Neural cell (in vitro differentiated cells): ENCODE data around the gene ADSS1. TPM values are rescaled to one million over a fixed set of nuclear protein-coding genes. Genes with fewer than 3 reads are reported as not detected.

Source experiments
- H2AFZ ChIP-seq: fragments of 200-600, 300-800 bp; sonication (generic), shearing (Covaris generic); 2 replicates; pipeline ENCODE4 v1.6.0; 2014; ENCODE audit warnings: low read depth, mild to moderate bottlenecking, antibody characterized with exemption, low read length, moderate library complexity
- H3F3A ChIP-seq: fragments of 200-600 bp; shearing (Covaris generic); 2 replicates; pipeline ENCODE4 v1.6.1; 2016; ENCODE audit warnings: mild to moderate bottlenecking, moderate library complexity, mixed read lengths, antibody characterized with exemption, low read length; ENCODE audit not compliant: insufficient read depth, poor library complexity, severe bottlenecking
- H3K27ac ChIP-seq: fragments of 200-600, 300-800 bp; sonication (generic), shearing (Covaris generic); 2 replicates; pipeline ENCODE4 v1.5.1; 2014; ENCODE audit warnings: mild to moderate bottlenecking, low read length, moderate library complexity
- H3K27me3 ChIP-seq: fragments of 300-800, 200-600 bp; sonication (generic), shearing (Covaris generic); 2 replicates; pipeline ENCODE4 v1.6.0; 2014; ENCODE audit warnings: mild to moderate bottlenecking, low read depth, low read length, moderate library complexity; ENCODE audit not compliant: insufficient read depth
- H3K36me3 ChIP-seq: fragments of 300-800, 200-600 bp; sonication (generic), shearing (Covaris generic); 2 replicates; pipeline ENCODE4 v1.5.1; 2014; ENCODE audit warnings: mild to moderate bottlenecking, antibody characterized with exemption, low read length, moderate library complexity; ENCODE audit not compliant: insufficient read depth
- H3K4me2 ChIP-seq: fragments of 300-800, 200-600 bp; sonication (generic), shearing (Covaris generic); 2 replicates; pipeline ENCODE4 v1.6.0; 2014; ENCODE audit warnings: mild to moderate bottlenecking, low read length
- H3K4me3 ChIP-seq: fragments of 300-800, 200-600 bp; sonication (generic), shearing (Covaris generic); 2 replicates; pipeline ENCODE4 v1.5.1; 2014; ENCODE audit warnings: mild to moderate bottlenecking, low read length, moderate library complexity
- H3K79me2 ChIP-seq: fragments of 200-600 bp; shearing (Covaris generic); replicated peaks from 2 replicates; pipeline ENCODE4 v1.6.0; 2014; ENCODE audit warnings: mild to moderate bottlenecking, low read length, moderate library complexity; ENCODE audit not compliant: insufficient read depth
- H3K9ac ChIP-seq: fragments of 300-800, 200-600 bp; sonication (generic), shearing (Covaris generic); 2 replicates; pipeline ENCODE4 v1.6.1; 2016; ENCODE audit warnings: mild to moderate bottlenecking, low read length, mixed read lengths
- H3K9me2 ChIP-seq: fragments of 200-600 bp; shearing (Covaris generic); 2 replicates; pipeline ENCODE4 v1.6.1; 2016; ENCODE audit warnings: mild to moderate bottlenecking, low read length, mixed read lengths; ENCODE audit not compliant: insufficient read depth
- H3K9me3 ChIP-seq: fragments of 200-600, 300-800 bp; sonication (generic), shearing (Covaris generic); 2 replicates; pipeline ENCODE4 v1.6.1; 2016; ENCODE audit warnings: mild to moderate bottlenecking, mixed run types, low read length, moderate library complexity, mixed read lengths
- H4K20me1 ChIP-seq: fragments of 200-600 bp; shearing (Covaris generic); 2 replicates; pipeline ENCODE4 v1.6.1; 2016; ENCODE audit warnings: mild to moderate bottlenecking, mixed run types; ENCODE audit not compliant: insufficient read depth
- EP300 ChIP-seq: fragments of 450-650 bp; conservative IDR thresholded peaks from 2 replicates; pipeline ENCODE4 v1.6.1; 2014; ENCODE audit warnings: antibody characterized with exemption, mild to moderate bottlenecking, moderate library complexity; ENCODE audit not compliant: poor library complexity, severe bottlenecking
- EZH2 ChIP-seq: fragments of 200-600, 300-800 bp; shearing (Covaris generic), sonication (generic); IDR thresholded peaks from 2 replicates; pipeline ENCODE4 v1.6.1; 2014; ENCODE audit warnings: antibody characterized with exemption, low read length, borderline replicate concordance, mild to moderate bottlenecking; ENCODE audit not compliant: insufficient read depth, poor library complexity, severe bottlenecking
- MXI1 ChIP-seq: fragments of 450-650 bp; conservative IDR thresholded peaks from 2 replicates; pipeline ENCODE4 v1.6.1; 2014; ENCODE audit warnings: antibody characterized with exemption, mild to moderate bottlenecking; ENCODE audit not compliant: poor library complexity, severe bottlenecking
- POLR2AphosphoS5 ChIP-seq: IDR thresholded peaks from 2 replicates; pipeline ENCODE4 v1.6.1; 2012
- RAD21 ChIP-seq: fragments of 450-650 bp; conservative IDR thresholded peaks from 2 replicates; pipeline ENCODE4 v1.6.1; 2014; ENCODE audit warnings: antibody characterized with exemption, mild to moderate bottlenecking, moderate library complexity
- SMC3 ChIP-seq: fragments of 450-650 bp; conservative IDR thresholded peaks from 2 replicates; pipeline ENCODE4 v1.6.1; 2014; ENCODE audit warnings: antibody characterized with exemption, mild to moderate bottlenecking, moderate library complexity; ENCODE audit not compliant: poor library complexity
- TAF1 ChIP-seq: IDR thresholded peaks from 2 replicates; pipeline ENCODE4 v1.6.1; 2012; ENCODE audit warnings: low read depth
- polyA plus RNA-seq: library from polyadenylated mRNA; depleted of rRNA; stranded (reverse); fragments of >200 nt; gene quantifications from 2 replicates; pipeline ENCODE4 v1.2.3, GENCODE V29; 2014
- TF ChIP-seq, protein P1 (sequence below): IDR thresholded peaks from 2 replicates; pipeline ENCODE4 v1.6.1; 2012; ENCODE audit warnings: borderline replicate concordance
- TF ChIP-seq, protein P2 (sequence below): fragments of 450-650 bp; IDR thresholded peaks from 2 replicates; pipeline ENCODE4 v1.5.1; 2014; ENCODE audit warnings: antibody characterized with exemption, mild to moderate bottlenecking, moderate library complexity; ENCODE audit not compliant: poor library complexity, severe bottlenecking

Gene ADSS1
- polyA plus RNA-seq, 1 donor from 2014 or later: 4.3 TPM

DNA sequence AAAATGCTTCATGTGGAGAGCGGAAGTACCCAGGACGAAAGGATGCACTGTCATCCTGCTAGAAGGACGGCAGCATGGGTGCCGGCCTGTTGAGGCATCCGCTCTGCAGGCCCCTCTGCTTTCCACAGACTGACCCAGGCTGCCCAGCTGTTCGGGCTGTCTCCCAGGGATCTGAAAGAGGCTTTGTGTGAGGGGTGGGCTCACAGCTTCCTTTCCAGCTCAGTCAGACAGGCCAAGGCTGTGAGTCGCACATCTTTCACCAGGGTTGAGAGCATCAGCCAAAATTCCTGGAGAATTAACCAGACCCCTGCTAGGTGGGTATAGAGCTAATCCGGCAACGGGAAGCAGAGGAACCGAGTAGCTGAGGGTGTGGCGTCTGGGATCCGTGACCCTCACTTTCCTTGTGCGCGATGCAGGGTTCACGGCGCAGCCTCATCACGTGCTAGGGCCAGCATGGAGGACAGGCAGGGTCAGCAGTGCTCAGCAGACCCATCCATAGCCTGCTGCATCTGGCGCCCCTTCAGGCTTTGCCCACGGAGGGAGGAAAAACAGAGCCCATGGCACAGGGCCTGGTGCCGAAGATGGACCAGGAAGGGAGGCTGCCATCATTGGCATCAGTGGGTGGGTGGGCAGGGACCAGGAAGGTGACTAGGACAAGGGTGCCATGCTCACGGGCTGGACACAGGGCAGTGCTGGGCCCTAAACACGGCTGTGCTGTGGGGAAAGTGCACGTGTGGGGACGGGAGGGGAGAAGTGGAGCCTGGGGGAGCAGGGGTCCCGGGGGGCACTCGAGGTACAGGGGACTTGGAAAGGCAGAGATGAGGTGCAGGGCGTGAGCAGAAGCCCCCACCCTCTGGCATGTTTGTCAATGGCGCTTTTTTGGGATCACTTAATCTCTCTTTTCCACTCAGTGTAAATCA lies 19.7 kb downstream of the ADSS1 start:
- H4K20me1 ChIP-seq: no peaks in the 10 kb centered on the region
- TF ChIP-seq, protein P1, sequence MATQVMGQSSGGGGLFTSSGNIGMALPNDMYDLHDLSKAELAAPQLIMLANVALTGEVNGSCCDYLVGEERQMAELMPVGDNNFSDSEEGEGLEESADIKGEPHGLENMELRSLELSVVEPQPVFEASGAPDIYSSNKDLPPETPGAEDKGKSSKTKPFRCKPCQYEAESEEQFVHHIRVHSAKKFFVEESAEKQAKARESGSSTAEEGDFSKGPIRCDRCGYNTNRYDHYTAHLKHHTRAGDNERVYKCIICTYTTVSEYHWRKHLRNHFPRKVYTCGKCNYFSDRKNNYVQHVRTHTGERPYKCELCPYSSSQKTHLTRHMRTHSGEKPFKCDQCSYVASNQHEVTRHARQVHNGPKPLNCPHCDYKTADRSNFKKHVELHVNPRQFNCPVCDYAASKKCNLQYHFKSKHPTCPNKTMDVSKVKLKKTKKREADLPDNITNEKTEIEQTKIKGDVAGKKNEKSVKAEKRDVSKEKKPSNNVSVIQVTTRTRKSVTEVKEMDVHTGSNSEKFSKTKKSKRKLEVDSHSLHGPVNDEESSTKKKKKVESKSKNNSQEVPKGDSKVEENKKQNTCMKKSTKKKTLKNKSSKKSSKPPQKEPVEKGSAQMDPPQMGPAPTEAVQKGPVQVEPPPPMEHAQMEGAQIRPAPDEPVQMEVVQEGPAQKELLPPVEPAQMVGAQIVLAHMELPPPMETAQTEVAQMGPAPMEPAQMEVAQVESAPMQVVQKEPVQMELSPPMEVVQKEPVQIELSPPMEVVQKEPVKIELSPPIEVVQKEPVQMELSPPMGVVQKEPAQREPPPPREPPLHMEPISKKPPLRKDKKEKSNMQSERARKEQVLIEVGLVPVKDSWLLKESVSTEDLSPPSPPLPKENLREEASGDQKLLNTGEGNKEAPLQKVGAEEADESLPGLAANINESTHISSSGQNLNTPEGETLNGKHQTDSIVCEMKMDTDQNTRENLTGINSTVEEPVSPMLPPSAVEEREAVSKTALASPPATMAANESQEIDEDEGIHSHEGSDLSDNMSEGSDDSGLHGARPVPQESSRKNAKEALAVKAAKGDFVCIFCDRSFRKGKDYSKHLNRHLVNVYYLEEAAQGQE: no peak
- no peak for TF ChIP-seq SMC3
- TF ChIP-seq, protein P2, sequence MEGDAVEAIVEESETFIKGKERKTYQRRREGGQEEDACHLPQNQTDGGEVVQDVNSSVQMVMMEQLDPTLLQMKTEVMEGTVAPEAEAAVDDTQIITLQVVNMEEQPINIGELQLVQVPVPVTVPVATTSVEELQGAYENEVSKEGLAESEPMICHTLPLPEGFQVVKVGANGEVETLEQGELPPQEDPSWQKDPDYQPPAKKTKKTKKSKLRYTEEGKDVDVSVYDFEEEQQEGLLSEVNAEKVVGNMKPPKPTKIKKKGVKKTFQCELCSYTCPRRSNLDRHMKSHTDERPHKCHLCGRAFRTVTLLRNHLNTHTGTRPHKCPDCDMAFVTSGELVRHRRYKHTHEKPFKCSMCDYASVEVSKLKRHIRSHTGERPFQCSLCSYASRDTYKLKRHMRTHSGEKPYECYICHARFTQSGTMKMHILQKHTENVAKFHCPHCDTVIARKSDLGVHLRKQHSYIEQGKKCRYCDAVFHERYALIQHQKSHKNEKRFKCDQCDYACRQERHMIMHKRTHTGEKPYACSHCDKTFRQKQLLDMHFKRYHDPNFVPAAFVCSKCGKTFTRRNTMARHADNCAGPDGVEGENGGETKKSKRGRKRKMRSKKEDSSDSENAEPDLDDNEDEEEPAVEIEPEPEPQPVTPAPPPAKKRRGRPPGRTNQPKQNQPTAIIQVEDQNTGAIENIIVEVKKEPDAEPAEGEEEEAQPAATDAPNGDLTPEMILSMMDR: no peak
- no peak for TF ChIP-seq TAF1
- TF ChIP-seq EP300: no peak
- TF ChIP-seq POLR2AphosphoS5: no peak
- no peak for TF ChIP-seq RAD21
- no peak for TF ChIP-seq MXI1
- TF ChIP-seq EZH2: no peak
- no peaks in the 10 kb centered on the region for H3K27me3 ChIP-seq
- H3K27ac ChIP-seq: no peak overlapping the region
- H2AFZ ChIP-seq: no peak overlapping the region
- H3K4me3 ChIP-seq: no peak overlapping the region
- H3K9me3 ChIP-seq: no peaks in the 10 kb centered on the region
- no peaks in the 10 kb centered on the region for H3F3A ChIP-seq
- no peaks in the 10 kb centered on the region for H3K79me2 ChIP-seq
- H3K9me2 ChIP-seq: no peaks in the 10 kb centered on the region
- no peak overlapping the region for H3K4me2 ChIP-seq
- H3K9ac ChIP-seq: no peak overlapping the region
- H3K36me3 ChIP-seq: no peaks in the 10 kb centered on the region

DNA sequence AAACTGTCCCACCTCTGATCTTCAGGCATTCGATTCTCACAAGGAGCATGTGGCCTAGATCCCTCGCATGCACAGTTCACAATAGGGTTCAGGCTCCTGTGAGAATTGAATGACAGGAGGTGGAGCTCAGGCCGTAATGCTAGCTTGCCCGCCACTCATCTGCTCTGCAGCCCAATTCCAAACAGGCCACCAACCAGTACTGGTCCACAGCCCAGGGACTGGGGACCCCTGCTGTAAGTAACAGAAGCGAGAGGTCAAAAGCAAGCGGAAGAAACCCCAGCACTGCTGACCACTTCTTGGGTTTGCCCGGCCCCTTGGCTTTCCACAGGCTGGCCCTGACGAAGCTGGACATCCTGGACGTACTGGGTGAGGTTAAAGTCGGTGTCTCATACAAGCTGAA lies 20.5 kb downstream of the ADSS1 start:
- Histone ChIP-seq H3F3A (no peaks in the 10 kb centered on the region), H3K4me3 (no peak overlapping the region)

More for the DNA sequence above, 20.5 kb downstream of the ADSS1 start:
- Histone ChIP-seq H2AFZ (no peak overlapping the region), H3K4me2 (no peak overlapping the region), H3K79me2 (no peaks in the 10 kb centered on the region), H3K27me3 (no peaks in the 10 kb centered on the region), H3K9me3 (no peaks in the 10 kb centered on the region), H4K20me1 (no peaks in the 10 kb centered on the region), H3K9me2 (no peaks in the 10 kb centered on the region), H3K27ac (no peak overlapping the region), H3K9ac (no peak overlapping the region), H3K36me3 (no peaks in the 10 kb centered on the region)
- TF ChIP-seq RAD21 (no peak), EP300 (no peak), SMC3 (no peak), TAF1 (no peak), EZH2 (no peak)
- TF ChIP-seq, protein P1: no peak
